H9 (cell line): ENCODE data around the gene CCL21. TPM values are rescaled to one million over a fixed set of nuclear protein-coding genes. Genes with fewer than 3 reads are reported as not detected.

ENCODE experiments used
- DNase-seq: peaks from one replicate; pipeline ENCODE4 v3.0.0-alpha.2; 2017
- H2AFZ ChIP-seq: one replicate; pipeline ENCODE4 v1.6.1; 2013; ENCODE audit warnings: mild to moderate bottlenecking, low read length, control low read depth, moderate library complexity
- H2AK5ac ChIP-seq: 2 replicates; pipeline ENCODE4 v1.6.1; 2013; ENCODE audit warnings: low read length, control low read depth, mixed read lengths; ENCODE audit not compliant: insufficient read length
- H2BK120ac ChIP-seq: one replicate; pipeline ENCODE4 v1.6.1; 2013; ENCODE audit warnings: low read depth, mild to moderate bottlenecking, low read length, control low read depth, inconsistent platforms; ENCODE audit not compliant: poor library complexity, severe bottlenecking
- H2BK12ac ChIP-seq: 2 replicates; pipeline ENCODE4 v1.6.1; 2013; ENCODE audit warnings: low read length, control low read depth, mixed read lengths, low read depth; ENCODE audit not compliant: insufficient read length
- H2BK15ac ChIP-seq: 2 replicates; pipeline ENCODE4 v1.6.1; 2013; ENCODE audit warnings: low read depth, low read length, control low read depth
- H2BK20ac ChIP-seq: one replicate; pipeline ENCODE4 v1.6.1; 2013; ENCODE audit warnings: low read depth, mild to moderate bottlenecking, low read length, control low read depth, inconsistent platforms; ENCODE audit not compliant: poor library complexity, severe bottlenecking
- H2BK5ac ChIP-seq: 2 replicates; pipeline ENCODE4 v1.6.1; 2013; ENCODE audit warnings: low read length, control low read depth, mixed read lengths; ENCODE audit not compliant: insufficient read length
- H3K14ac ChIP-seq: 2 replicates; pipeline ENCODE4 v1.6.1; 2013; ENCODE audit warnings: low read length, control low read depth; ENCODE audit not compliant: insufficient read depth
- H3K18ac ChIP-seq: 2 replicates; pipeline ENCODE4 v1.6.1; 2013; ENCODE audit warnings: low read depth, mild to moderate bottlenecking, mixed read lengths, low read length, control low read depth; ENCODE audit not compliant: insufficient read length
- H3K23ac ChIP-seq: 2 replicates; pipeline ENCODE4 v1.6.1; 2013; ENCODE audit warnings: low read length, control low read depth, mixed read lengths, low read depth; ENCODE audit not compliant: insufficient read length
- H3K23me2 ChIP-seq: 2 replicates; pipeline ENCODE4 v1.6.1; 2013; ENCODE audit warnings: low read depth, mild to moderate bottlenecking, mixed read lengths, low read length, control low read depth; ENCODE audit not compliant: insufficient read length, poor library complexity, severe bottlenecking
- H3K27ac ChIP-seq: 2 replicates; pipeline ENCODE4 v1.5.1; 2013; ENCODE audit warnings: low read length, control low read depth, mixed read lengths, low read depth; ENCODE audit not compliant: insufficient read length
- H3K27me3 ChIP-seq: 2 replicates; pipeline ENCODE4 v1.6.1; 2013; ENCODE audit warnings: low read length, control low read depth, inconsistent platforms; ENCODE audit not compliant: insufficient read depth
- H3K4ac ChIP-seq: 2 replicates; pipeline ENCODE4 v1.6.1; 2013; ENCODE audit warnings: low read depth, mild to moderate bottlenecking, control low read depth, inconsistent platforms, low read length, moderate library complexity
- H3K4me1 ChIP-seq: 2 replicates; pipeline ENCODE4 v1.6.1; 2013; ENCODE audit warnings: low read length, control low read depth, inconsistent platforms; ENCODE audit not compliant: insufficient read depth
- H3K4me2 ChIP-seq: 2 replicates; pipeline ENCODE4 v1.6.1; 2013; ENCODE audit warnings: low read length, control low read depth, mixed read lengths; ENCODE audit not compliant: insufficient read length, insufficient read depth
- H3K56ac ChIP-seq: 2 replicates; pipeline ENCODE4 v1.6.1; 2013; ENCODE audit warnings: low read depth, mild to moderate bottlenecking, mixed read lengths, low read length, control low read depth; ENCODE audit not compliant: insufficient read length
- H3K79me1 ChIP-seq: 2 replicates; pipeline ENCODE4 v1.6.1; 2013; ENCODE audit warnings: low read depth, mild to moderate bottlenecking, moderate library complexity, low read length, control low read depth, inconsistent platforms; ENCODE audit not compliant: insufficient read depth, poor library complexity, severe bottlenecking
- H3K79me2 ChIP-seq: 2 replicates; pipeline ENCODE4 v1.6.1; 2013; ENCODE audit warnings: low read length, control low read depth, inconsistent platforms; ENCODE audit not compliant: insufficient read depth
- H3K9ac ChIP-seq: 2 replicates; pipeline ENCODE4 v1.6.1; 2013; ENCODE audit warnings: low read length, control low read depth, mixed read lengths; ENCODE audit not compliant: insufficient read length; ENCODE audit errors: extremely low read depth
- H3K9me3 ChIP-seq: one replicate; pipeline ENCODE4 v1.6.1; 2013; ENCODE audit warnings: low read depth, low read length, inconsistent platforms; ENCODE audit not compliant: control insufficient read depth
- H3T11ph ChIP-seq: one replicate; pipeline ENCODE4 v1.6.1; 2013; ENCODE audit warnings: mild to moderate bottlenecking, low read length, control low read depth, inconsistent platforms
- H4K20me1 ChIP-seq: one replicate; pipeline ENCODE4 v1.6.1; 2013; ENCODE audit not compliant: control insufficient read depth, insufficient read length, insufficient read depth
- H4K5ac ChIP-seq: 2 replicates; pipeline ENCODE4 v1.6.1; 2013; ENCODE audit warnings: low read depth, mild to moderate bottlenecking, mixed read lengths, low read length, control low read depth; ENCODE audit not compliant: insufficient read length
- H4K8ac ChIP-seq: replicated peaks from 2 replicates; pipeline ENCODE4 v1.6.1; 2013; ENCODE audit warnings: low read length, control low read depth, mixed read lengths, low read depth; ENCODE audit not compliant: insufficient read length
- H4K91ac ChIP-seq: 2 replicates; pipeline ENCODE4 v1.6.1; 2013; ENCODE audit warnings: low read depth, mild to moderate bottlenecking, moderate library complexity, mixed read lengths, low read length, control low read depth; ENCODE audit not compliant: insufficient read length
- H3K27ac Mint-ChIP-seq, 3 experiments: 2 replicates in 2 of 3; 3 replicates in 1 of 3; pipeline ENCODE4 v1.8.0; 2020 to 2021; ENCODE audit warnings: mixed read lengths in 3 of 3, mild to moderate bottlenecking in 1 of 3, moderate library complexity in 1 of 3
- H3K27me3 Mint-ChIP-seq: 2 replicates; pipeline ENCODE4 v1.8.0; 2021; ENCODE audit warnings: low read depth, mild to moderate bottlenecking, moderate library complexity, mixed read lengths
- H3K36me3 Mint-ChIP-seq, 3 experiments: 2 replicates in 2 of 3; 3 replicates in 1 of 3; pipeline ENCODE4 v1.8.0; 2020 to 2021; ENCODE audit warnings: low read depth in 3 of 3, mixed read lengths in 3 of 3; ENCODE audit not compliant: insufficient read depth in 1 of 3
- H3K4me1 Mint-ChIP-seq, 2 experiments: 2 replicates each; pipeline ENCODE4 v1.8.0; 2020; ENCODE audit warnings: mixed read lengths in 2 of 2
- H3K4me3 Mint-ChIP-seq, 2 experiments: 2 replicates in 1 of 2; 3 replicates in 1 of 2; pipeline ENCODE4 v1.8.0; 2020 to 2021; ENCODE audit warnings: mild to moderate bottlenecking in 2 of 2, mixed read lengths in 2 of 2, moderate library complexity in 1 of 2
- H3K9me3 Mint-ChIP-seq, 2 experiments: 2 replicates in 1 of 2; 3 replicates in 1 of 2; pipeline ENCODE4 v1.8.0; 2020; ENCODE audit warnings: mild to moderate bottlenecking in 2 of 2, mixed read lengths in 2 of 2, moderate library complexity in 1 of 2
- total RNA-seq: library from RNA; stranded (reverse); gene quantifications from 2 replicates; pipeline ENCODE4 v1.2.1, GENCODE V29; 2021
- TF ChIP-seq, protein P1 (sequence below): fragments of 200-600 bp; sonication (generic); conservative IDR thresholded peaks from 3 replicates; pipeline ENCODE4 v1.8.0; 2021; ENCODE audit warnings: antibody characterized with exemption, mild to moderate bottlenecking

CCL21 gene
- total RNA-seq, 1 experiment from 2014 or later: not detected

DNA sequence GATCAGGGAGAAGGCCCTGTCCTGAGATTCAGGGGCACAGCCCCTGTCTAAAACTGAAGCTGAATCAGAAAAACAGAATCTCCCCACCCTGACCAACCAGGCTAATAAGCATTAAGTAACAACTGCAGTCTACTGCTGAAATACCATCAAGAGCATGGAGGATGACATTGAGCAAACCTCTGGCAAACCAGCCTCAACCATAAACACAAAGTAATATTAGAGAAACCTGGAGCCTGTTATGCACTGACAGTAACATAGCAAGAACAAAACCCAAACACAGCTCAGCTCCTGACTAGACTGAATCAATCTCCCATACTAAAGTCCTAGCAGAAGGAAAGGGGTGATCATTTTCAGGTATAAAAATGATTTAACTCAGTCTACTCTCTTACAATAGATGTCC, 24.8 kb upstream of the CCL21 start:
- Histone ChIP-seq H3K4ac (no peak overlapping the region), H4K91ac (no peak overlapping the region), H3K4me1 (no peaks in the 10 kb centered on the region), H3K23ac (no peak overlapping the region), H3T11ph (no peak overlapping the region), H3K79me1 (no peaks in the 10 kb centered on the region), H2BK15ac (no peak overlapping the region), H2BK120ac (no peak overlapping the region), H3K9me3 (no peaks in the 10 kb centered on the region), H3K27me3 (no peaks in the 10 kb centered on the region), H2AFZ (no peak overlapping the region), H2AK5ac (no peak overlapping the region), H3K14ac (no peak overlapping the region), H3K27ac (no peak overlapping the region), H3K9ac (no peak overlapping the region), H4K5ac (no peak overlapping the region), H4K20me1 (no peaks in the 10 kb centered on the region), H3K56ac (no peak overlapping the region), H3K4me2 (no peak overlapping the region), H2BK12ac (no peak overlapping the region), H3K18ac (no peak overlapping the region), H3K23me2 (no peaks in the 10 kb centered on the region), H2BK5ac (no peak overlapping the region), H4K8ac (no peak overlapping the region), H2BK20ac (no peak overlapping the region), H3K79me2 (no peaks in the 10 kb centered on the region)
- no peak overlapping the region for H3K27ac Mint-ChIP-seq
- H3K27me3 Mint-ChIP-seq: peaks cover 2% of the 10 kb centered on the region
- peaks cover 0 to 4% of the 10 kb centered on the region in 2 experiments; a peak in 1 of 5 replicates for H3K9me3 Mint-ChIP-seq
- TF ChIP-seq, protein P1, sequence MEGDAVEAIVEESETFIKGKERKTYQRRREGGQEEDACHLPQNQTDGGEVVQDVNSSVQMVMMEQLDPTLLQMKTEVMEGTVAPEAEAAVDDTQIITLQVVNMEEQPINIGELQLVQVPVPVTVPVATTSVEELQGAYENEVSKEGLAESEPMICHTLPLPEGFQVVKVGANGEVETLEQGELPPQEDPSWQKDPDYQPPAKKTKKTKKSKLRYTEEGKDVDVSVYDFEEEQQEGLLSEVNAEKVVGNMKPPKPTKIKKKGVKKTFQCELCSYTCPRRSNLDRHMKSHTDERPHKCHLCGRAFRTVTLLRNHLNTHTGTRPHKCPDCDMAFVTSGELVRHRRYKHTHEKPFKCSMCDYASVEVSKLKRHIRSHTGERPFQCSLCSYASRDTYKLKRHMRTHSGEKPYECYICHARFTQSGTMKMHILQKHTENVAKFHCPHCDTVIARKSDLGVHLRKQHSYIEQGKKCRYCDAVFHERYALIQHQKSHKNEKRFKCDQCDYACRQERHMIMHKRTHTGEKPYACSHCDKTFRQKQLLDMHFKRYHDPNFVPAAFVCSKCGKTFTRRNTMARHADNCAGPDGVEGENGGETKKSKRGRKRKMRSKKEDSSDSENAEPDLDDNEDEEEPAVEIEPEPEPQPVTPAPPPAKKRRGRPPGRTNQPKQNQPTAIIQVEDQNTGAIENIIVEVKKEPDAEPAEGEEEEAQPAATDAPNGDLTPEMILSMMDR: no peak
- no peak overlapping the region for H3K4me3 Mint-ChIP-seq
- no peaks in the 10 kb centered on the region for H3K36me3 Mint-ChIP-seq
- H3K4me1 Mint-ChIP-seq: no peaks in the 10 kb centered on the region
- DNase-seq: no peak
